Activated CD8-positive, alpha-beta T cell treated with anti-CD3 and anti-CD28 coated beads, Interleukin-2, amount 10 ng/mL, durations not matched to agents 7 days and 5 days (primary cell): ENCODE data around the gene DOCK3. TPM values are rescaled to one million over a fixed set of nuclear protein-coding genes. Genes with fewer than 3 reads are reported as not detected.
"Not testable (repeated sequence)": the region's sequence is repeated elsewhere in the genome, so short reads cannot be mapped to it uniquely, and the experiment has no call there.

Experiments
- ATAC-seq: fragments of 150-1000 bp; cut with Tn5 transposase; one replicate; pipeline ENCODE4 v1.10.0; 2021; ENCODE audit warnings: moderate library complexity
- CTCF ChIA-PET: fragments of 350-600 bp; sonication (Branson Sonifier 250); formaldehyde crosslinking; loops from one replicate; lab custom pipeline; 2021; ENCODE audit warnings: antibody characterized with exemption; lab: Charles Lee
- POLR2A ChIA-PET: fragments of 350-600 bp; sonication (Branson Sonifier 250); formaldehyde crosslinking; loops from one replicate; lab custom pipeline; 2021; ENCODE audit warnings: antibody characterized with exemption; lab: Charles Lee
- DNase-seq: peaks from one replicate; pipeline ENCODE4 v3.0.0-alpha.2; 2020
- H3K27ac Mint-ChIP-seq: one replicate; pipeline ENCODE4 v1.8.0; 2021; ENCODE audit warnings: mild to moderate bottlenecking, mixed read lengths
- H3K27me3 Mint-ChIP-seq: one replicate; pipeline ENCODE4 v1.8.0; 2021; ENCODE audit warnings: low read depth, mixed read lengths
- H3K36me3 Mint-ChIP-seq: one replicate; pipeline ENCODE4 v1.8.0; 2021; ENCODE audit warnings: low read depth, mixed read lengths
- H3K4me1 Mint-ChIP-seq: one replicate; pipeline ENCODE4 v1.8.0; 2021; ENCODE audit warnings: low read depth, mixed read lengths
- H3K4me3 Mint-ChIP-seq: one replicate; pipeline ENCODE4 v1.8.0; 2021; ENCODE audit warnings: mild to moderate bottlenecking, mixed read lengths
- H3K9me3 Mint-ChIP-seq: one replicate; pipeline ENCODE4 v1.8.0; 2022; ENCODE audit warnings: mixed read lengths; ENCODE audit not compliant: insufficient read depth
- total RNA-seq, 2 experiments: library from RNA; stranded (reverse); gene quantifications; one replicate each; pipeline ENCODE4 v1.2.3, GENCODE V29; 2021

DOCK3 gene
- total RNA-seq, 2 experiments from 2014 or later: 3.2 to 3.4 TPM

DNA sequence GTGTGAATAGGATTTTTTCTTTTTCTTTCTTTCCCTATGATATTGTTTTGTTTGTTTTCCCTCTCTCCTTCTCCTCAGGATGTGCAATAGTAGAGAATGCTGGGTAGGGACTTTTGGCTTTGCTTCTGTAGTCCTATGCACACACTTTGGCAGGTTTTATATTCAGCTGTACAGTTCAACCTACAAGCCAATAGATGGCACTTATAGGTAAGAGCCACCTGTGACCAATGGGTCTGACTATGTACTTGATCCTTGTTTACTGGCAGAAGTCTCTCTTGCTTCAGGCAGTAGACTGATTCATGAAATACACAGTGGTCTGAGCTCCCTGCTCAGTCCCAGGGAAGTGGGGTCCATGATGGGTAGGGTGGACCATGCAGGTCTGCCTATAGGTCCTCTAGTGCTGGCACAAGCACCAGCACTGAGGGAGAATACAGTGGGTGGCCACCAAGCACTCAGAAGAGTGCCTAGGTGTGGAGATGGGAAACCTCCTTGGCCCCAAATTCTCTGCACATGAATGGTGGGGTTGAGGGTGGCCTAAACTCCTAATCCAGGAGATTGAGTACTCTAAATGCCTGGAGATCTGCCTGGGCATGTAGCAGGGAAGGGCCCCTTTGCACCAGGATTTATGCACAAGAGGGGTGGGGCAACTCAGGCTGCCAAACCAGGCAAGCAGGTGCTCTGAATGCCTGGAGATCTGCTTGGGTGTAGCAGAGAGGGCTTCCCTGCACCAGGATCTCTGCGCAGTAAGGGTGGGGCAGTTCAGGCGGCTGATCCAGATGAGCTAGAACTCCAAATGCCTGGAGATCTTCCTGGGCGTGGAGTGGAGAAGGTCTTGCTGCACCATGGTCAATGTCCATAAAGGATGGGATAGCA lies 176.1 kb downstream of the DOCK3 start:
- Mint-ChIP-seq H3K27me3 (peaks cover 8% of the 10 kb centered on the region), H3K9me3 (peaks cover 6% of the 10 kb centered on the region), H3K36me3 (no peaks in the 10 kb centered on the region), H3K4me1 (no peaks in the 10 kb centered on the region), H3K27ac (no peak overlapping the region), H3K4me3 (no peak overlapping the region)
- CTCF ChIA-PET: interaction anchor here (0.7 kb wide), 1 partner anchor 18 kb away, joined by 3 read pairs; no protein-coding TSS in a partner anchor
- POLR2A ChIA-PET: no interaction called here
- DNase-seq: no peak
- ATAC-seq: no peak

DNA sequence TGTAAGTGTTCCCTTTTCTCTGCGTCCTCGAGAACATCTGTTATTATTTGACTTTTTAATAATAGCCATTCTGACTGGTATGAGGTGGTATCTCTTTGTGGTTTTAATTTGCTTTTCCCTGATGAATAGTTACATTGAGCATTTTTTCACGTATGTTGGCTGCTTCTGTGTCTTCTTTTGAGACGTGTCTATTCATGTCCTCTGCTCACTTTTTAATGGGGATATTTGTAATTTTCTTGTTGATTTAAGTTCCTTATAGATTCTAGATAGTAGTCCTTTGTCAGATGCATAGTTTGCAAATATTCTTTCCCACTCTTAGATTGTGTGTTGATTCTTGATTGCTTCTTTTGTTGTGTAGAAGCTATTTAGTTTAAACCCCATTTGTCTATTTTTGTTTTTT lies 179.2 kb downstream of the DOCK3 start:
- no peak overlapping the region for H3K27ac Mint-ChIP-seq
- CTCF ChIA-PET: no interaction called here
- H3K36me3 Mint-ChIP-seq: no peaks in the 10 kb centered on the region
- H3K27me3 Mint-ChIP-seq: peaks cover 4% of the 10 kb centered on the region
- ATAC-seq: no peak
- H3K9me3 Mint-ChIP-seq: no peaks in the 10 kb centered on the region
- DNase-seq: no peak
- H3K4me3 Mint-ChIP-seq: no peak overlapping the region
- no peaks in the 10 kb centered on the region for H3K4me1 Mint-ChIP-seq
- POLR2A ChIA-PET: no interaction called here

DNA sequence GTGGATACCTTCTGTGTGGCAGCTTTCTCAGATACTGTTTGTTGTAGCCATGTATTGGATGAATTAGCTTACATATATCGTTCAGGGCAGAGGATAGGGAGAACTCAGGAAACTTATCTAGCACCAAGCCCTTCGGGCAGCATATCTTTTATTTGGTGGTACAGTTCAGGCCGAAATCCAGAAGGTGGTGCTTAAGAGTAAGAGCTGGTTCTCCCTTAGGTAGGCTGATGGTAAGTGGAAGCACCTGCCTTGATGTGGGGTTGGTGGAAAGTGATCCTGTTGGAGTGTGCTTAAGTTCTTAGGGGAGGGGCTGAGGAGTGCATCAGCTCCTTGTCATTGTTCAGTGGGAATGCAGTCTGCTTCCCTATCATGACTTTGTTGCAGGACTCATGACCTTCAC lies 187.5 kb downstream of the DOCK3 start:
- Mint-ChIP-seq H3K4me3 (no peak overlapping the region), H3K27ac (no peak overlapping the region), H3K36me3 (no peaks in the 10 kb centered on the region), H3K9me3 (no peaks in the 10 kb centered on the region), H3K4me1 (no peaks in the 10 kb centered on the region), H3K27me3 (peaks cover 6% of the 10 kb centered on the region)
- ChIA-PET POLR2A (no interaction called here), CTCF (no interaction called here)
- ATAC-seq: no peak
- DNase-seq: no peak

DNA sequence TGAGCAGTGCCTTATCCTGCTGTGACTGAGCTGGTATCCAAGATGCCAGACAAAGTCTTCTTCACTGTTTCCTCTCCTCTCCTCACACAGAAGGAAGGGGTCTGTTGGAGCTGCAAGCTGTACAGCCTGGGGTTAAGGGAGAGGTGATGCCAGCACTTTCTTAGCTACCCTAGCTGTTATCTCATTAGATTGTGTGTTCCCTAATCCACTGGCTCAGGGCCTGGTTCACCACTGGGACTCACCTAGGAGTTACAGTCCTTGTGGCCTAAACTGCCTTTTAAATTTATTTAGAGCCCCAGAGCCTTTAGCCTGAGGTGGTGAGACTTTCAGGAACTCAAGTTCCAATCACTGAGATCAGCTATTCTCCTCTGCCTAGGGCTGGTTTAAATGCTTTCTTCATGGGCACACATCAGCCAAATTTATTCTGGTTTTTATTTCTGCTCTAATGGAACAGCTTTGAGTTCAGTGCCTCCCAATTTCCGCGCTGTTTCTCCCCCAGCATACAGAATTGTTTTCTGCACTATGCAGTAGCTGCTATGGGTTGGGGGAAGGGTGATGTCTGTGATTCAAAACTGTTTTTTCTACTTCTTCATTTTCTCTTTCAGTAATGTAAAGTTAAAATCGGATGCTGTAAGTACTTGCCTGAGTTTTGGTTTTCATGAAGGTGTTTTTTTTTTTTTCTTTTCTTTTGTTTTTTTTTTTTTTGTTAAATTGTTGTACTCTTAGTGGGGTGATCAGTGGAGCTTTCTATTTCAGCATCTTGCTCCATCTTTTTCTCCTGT lies 198.8 kb downstream of the DOCK3 start:
- Mint-ChIP-seq H3K27me3 (peaks cover 9% of the 10 kb centered on the region), H3K27ac (no peak overlapping the region), H3K9me3 (no peaks in the 10 kb centered on the region), H3K36me3 (no peaks in the 10 kb centered on the region), H3K4me1 (no peaks in the 10 kb centered on the region), H3K4me3 (no peak overlapping the region)
- CTCF ChIA-PET: no interaction called here
- ATAC-seq (no peak), DNase-seq (no peak)
- POLR2A ChIA-PET: no interaction called here

DNA sequence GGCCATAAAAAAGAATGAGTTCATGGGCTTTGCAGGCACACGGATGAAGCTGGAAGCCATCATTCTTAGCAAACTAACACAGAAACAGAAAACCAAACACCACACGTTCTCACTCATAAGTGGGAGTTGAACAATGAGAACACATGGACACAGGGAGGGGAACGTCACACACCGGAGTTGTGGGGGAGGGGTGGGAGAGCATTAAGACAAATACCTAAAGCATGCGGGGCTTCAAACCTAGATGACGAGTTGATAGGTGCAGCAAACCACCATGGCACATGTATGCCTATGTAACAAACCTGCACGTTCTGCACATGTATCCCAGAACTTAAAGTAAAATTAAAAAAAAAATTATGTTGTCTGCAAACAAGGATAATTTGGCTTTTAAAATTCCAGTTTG lies 200.1 kb downstream of the DOCK3 start:
- CTCF ChIA-PET, H3K9me3 Mint-ChIP-seq, H3K4me1 Mint-ChIP-seq, POLR2A ChIA-PET, H3K36me3 Mint-ChIP-seq, DNase-seq, H3K4me3 Mint-ChIP-seq, H3K27me3 Mint-ChIP-seq, H3K27ac Mint-ChIP-seq, ATAC-seq: not testable (repeated sequence)

DNA sequence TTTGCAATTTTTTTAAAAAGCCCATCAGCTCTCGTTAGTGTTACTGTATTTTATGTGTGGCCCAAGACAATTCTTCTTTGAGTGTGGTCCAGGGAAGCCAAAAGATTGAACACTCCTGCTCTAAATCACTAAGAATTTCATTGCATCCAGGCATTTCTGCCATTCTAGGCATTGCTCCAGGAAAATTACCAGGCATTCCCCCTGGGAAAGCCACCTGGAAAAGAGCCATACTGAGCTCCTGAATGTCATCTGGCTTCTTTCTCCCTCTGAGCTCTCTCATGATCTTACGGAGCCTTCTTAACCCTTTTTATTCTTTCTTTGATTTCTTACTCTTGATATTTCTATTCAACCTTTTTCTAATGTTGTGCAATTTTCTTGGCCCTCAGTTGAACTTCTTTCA lies 202.2 kb downstream of the DOCK3 start:
- no peak for DNase-seq
- Mint-ChIP-seq H3K4me1 (no peaks in the 10 kb centered on the region), H3K36me3 (no peaks in the 10 kb centered on the region), H3K27ac (no peak overlapping the region), H3K4me3 (no peak overlapping the region), H3K27me3 (peaks cover 14% of the 10 kb centered on the region), H3K9me3 (no peaks in the 10 kb centered on the region)
- no peak for ATAC-seq
- ChIA-PET POLR2A (no interaction called here), CTCF (no interaction called here)

DNA sequence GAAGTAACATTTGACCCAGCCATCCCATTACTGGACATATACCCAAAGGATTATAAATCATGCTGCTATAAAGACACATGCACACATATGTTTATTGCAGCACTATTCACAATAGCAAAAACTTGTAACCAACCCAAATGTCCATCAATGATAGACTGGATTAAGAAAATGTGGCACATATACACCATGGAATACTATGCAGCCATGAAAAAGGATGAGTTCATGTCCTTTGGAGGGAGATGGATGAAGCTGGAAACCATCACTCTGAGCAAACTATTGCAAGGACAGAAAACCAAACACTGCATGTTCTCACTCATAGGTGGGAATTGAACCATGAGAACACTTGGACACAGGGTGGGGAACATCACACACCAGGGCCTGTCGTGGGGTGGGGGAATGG lies 208.0 kb downstream of the DOCK3 start:
- H3K36me3 Mint-ChIP-seq, H3K4me3 Mint-ChIP-seq, H3K27ac Mint-ChIP-seq, H3K9me3 Mint-ChIP-seq, ATAC-seq, H3K4me1 Mint-ChIP-seq, CTCF ChIA-PET, DNase-seq, POLR2A ChIA-PET: not testable (repeated sequence)
- H3K27me3 Mint-ChIP-seq: peaks cover 11% of the 10 kb centered on the region

DNA sequence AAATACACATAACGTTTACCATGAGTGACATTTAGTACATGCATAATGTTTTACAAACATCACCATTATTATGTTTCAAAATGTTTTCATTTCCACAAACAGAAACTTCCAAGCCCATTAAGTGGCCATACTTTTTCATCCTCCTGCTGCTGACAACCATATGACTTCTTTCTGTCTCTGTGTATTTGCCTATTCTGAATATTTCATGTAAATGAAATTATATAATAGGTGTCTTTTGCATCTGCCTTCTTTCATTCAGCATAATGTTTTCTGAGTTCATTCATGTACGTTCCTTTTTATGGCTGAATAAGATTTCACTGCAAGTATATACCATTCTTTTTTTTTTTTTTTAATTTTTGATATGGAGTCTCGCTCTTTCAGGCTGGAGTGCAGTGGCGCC lies 209.0 kb downstream of the DOCK3 start:
- no peak for ATAC-seq
- CTCF ChIA-PET: no interaction called here
- POLR2A ChIA-PET: no interaction called here

DNA sequence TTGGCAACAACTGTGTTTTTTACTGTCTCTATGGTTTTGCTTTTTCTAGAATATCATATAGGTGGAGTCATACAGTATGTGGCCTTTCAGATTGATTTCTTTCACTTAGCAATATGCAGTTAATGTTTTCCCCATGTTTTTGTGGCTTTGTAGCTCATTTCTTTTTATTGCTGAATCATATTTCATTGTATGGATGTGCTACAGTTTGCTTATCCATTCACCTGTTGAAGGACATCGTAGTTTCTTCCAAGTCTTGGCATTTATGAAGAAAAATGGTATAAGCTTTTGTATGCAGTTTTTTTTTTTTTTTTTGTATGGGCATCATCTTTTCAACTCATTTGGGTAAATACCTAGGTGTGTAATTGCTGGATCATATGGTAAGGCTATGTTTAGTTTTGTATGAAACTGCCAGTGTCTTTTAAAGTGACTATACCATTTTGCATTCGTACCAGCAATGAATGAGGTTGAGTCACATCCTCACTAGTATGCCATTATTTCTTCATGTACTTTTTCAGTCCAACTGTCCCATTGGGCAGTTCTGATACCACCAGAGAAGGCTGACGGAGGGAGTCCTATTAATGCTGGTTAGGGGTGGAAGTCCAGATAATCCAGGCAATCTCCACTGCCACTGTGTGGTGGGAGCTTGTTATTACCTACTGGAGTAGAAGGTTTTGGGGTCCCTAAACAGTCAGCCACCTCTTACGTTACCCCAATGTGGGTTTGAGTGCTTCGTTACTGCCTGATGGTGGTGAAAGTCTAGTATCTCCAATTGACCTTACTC lies 210.5 kb downstream of the DOCK3 start:
- DNase-seq (no peak), ATAC-seq (no peak)
- H3K27ac Mint-ChIP-seq: no peak overlapping the region
- no peak overlapping the region for H3K4me3 Mint-ChIP-seq
- no peaks in the 10 kb centered on the region for H3K4me1 Mint-ChIP-seq
- H3K27me3 Mint-ChIP-seq: peaks cover 6% of the 10 kb centered on the region
- ChIA-PET POLR2A (no interaction called here), CTCF (interaction anchor here (1.3 kb wide), 1 partner anchor 270 kb away, joined by 3 read pairs; no protein-coding TSS in a partner anchor)
- H3K9me3 Mint-ChIP-seq: no peaks in the 10 kb centered on the region
- H3K36me3 Mint-ChIP-seq: no peaks in the 10 kb centered on the region

More for the DNA sequence above, 209.0 kb downstream of the DOCK3 start:
- Mint-ChIP-seq H3K9me3 (no peaks in the 10 kb centered on the region), H3K36me3 (no peaks in the 10 kb centered on the region), H3K4me3 (no peak overlapping the region), H3K27me3 (peaks cover 9% of the 10 kb centered on the region), H3K4me1 (no peaks in the 10 kb centered on the region), H3K27ac (no peak overlapping the region)
- no peak for DNase-seq

DNA sequence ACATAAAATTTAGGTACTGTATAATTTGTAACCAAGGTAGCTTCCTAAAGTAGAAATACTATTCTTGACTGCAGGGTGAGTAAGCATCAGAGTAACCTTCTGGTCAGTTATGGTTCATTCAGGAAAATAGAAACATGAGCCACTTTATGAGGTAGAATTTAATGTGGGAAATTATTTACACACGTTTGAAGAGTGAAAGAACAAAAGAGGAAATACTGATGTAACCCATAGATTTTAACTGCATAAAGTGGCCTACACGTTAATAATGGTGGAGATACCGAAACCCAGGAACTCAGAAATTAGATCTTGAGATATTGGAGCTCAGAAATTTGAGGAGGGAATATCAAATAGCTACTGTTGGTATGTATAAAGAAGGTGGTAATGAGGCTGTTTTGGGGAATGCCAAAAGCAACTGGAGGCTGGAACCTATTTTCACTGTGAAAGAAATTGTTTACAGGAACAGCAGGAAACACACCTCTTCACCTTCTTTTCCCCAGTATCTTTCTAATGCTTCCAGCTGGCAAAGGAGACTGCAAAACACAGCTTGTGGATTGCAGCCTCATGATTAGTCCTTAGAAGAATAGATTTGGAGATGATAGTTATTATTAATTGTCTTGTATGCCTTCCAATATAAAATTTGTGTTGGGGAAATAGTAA lies 216.1 kb downstream of the DOCK3 start:
- POLR2A ChIA-PET: no interaction called here
- Mint-ChIP-seq H3K27me3 (peaks cover 8% of the 10 kb centered on the region), H3K36me3 (no peaks in the 10 kb centered on the region), H3K4me1 (no peaks in the 10 kb centered on the region), H3K27ac (no peak overlapping the region), H3K9me3 (peaks cover 10% of the 10 kb centered on the region), H3K4me3 (no peak overlapping the region)
- DNase-seq (no peak), ATAC-seq (no peak)
- CTCF ChIA-PET: no interaction called here

DNA sequence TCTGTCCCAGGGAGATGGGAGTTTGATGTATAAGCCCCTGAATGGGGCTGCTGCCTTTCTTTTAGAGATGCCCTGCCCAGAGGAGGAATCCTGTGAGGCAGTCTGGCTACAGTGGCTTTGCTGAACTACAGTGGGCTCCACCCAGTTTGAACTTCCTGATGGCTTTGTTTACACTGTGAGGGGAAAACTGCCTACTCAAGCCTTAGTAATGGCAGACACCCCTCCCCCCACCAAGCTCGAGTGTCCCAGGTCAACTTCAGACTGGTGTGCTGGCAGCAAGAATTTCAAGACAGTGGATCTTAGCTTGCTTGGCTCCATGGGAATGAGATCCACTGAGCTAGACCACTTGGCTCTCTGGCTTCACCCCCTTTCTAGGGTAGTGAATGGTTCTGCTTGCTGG lies 226.4 kb downstream of the DOCK3 start:
- H3K27ac Mint-ChIP-seq, POLR2A ChIA-PET, H3K27me3 Mint-ChIP-seq, ATAC-seq, H3K9me3 Mint-ChIP-seq, H3K36me3 Mint-ChIP-seq, DNase-seq, H3K4me1 Mint-ChIP-seq, H3K4me3 Mint-ChIP-seq: not testable (repeated sequence)
- CTCF ChIA-PET: interaction anchor here (1.1 kb wide), 1 partner anchor 285 kb away, joined by 3 read pairs; no protein-coding TSS in a partner anchor
